HG03139 (cell line): ENCODE measurements around the gene HSD11B1L.
"Not testable (repeated sequence)": the region's sequence is repeated elsewhere in the genome, so short reads cannot be mapped to it uniquely, and the experiment has no call there.

Source experiments
- ATAC-seq: cut with Tn5 transposase; IDR thresholded peaks from one replicate; pipeline ENCODE4 v1.9.1; 2021; ENCODE audit not compliant: unreplicated experiment

Gene HSD11B1L

GRCh38 chr19:5697890-5698634, 17.2 kb downstream of the HSD11B1L start:
- no peak for ATAC-seq

DNA sequence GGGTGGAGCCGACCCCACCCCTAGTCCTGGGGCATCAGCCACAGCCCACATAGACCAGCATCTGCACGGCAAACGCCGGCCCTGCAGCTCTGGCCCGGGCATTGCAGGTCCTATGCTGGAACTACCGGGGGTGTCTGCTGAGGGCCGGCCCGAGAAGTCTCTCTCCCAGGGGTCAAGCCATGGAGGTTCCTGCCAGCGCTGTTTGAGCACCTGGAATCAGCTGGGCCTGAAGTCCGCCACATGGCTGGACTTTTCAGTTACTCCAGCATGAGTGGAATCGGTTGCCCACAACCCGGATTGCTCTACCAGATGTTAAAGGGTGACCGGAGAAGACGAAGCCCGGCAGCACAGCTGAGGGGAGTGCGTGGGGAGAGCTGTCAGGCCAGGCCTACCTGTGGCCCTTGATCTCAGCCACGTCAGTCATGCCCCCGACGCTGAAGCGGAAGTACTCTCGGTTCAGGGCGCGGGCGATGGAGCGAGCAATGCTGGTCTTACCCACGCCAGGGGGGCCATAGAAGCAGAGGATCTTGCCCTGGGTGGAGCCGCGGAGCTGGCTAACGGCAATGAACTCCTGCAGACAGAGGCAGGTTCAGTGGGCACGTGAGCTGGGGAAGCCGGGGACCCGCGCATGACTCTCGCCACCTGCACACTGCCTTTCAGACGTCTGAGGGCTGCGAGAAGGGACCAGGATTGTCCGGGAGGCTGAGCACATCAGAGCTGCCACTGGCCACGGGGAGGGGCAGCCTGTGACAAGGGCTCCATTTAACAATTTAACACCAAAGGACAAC, 18.0 kb downstream of the HSD11B1L start:
- ATAC-seq, result no peak

DNA sequence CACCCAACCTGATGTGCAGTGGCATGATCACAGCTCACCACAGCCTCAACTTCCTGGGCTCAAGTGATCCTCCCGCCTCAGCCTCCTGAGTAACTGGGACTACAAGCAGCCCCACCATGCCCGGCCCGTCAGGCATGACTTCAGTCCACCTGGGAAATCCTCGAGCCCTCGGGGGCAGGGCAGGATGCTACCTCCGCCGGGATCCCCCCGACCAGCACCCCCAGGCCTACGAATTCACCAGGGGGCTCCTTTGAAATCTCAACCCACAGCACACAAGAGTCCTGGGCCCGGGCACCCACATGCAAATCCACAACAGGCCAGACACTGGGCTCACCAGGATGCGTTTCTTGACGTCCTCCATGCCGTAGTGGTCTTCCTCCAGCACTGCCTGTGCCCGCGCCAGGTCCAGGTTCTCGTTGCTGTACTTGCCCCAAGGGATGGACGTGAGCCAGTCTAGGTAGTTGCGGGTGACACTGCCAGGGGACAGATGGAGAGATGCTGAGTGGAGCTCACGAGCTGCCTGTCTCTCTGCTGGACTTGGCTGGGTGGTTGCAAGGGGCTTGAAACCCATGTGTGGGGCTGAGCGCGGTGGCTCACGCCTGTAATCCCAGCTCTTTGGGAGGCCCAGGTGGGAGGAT, 19.7 kb downstream of the HSD11B1L start:
- no peak for ATAC-seq

DNA sequence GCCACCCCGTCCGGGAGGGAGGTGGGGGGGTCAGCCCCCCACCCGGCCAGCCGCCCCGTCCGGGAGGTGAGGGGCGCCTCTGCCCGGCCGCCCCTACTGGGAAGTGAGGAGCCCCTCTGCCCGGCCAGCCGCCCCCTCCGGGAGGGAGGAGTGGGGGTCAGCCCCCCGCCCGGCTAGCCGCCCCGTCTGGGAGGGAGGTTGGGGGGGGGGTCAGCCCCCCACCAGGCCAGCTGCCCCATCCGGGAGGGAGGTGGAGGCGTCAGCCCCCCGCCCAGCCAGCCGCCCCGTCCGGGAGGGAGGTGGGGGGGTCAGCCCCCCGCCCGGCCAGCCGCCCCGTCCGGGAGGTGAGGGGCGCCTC, 21.2 kb downstream of the HSD11B1L start:
- ATAC-seq, result not testable (repeated sequence)

DNA sequence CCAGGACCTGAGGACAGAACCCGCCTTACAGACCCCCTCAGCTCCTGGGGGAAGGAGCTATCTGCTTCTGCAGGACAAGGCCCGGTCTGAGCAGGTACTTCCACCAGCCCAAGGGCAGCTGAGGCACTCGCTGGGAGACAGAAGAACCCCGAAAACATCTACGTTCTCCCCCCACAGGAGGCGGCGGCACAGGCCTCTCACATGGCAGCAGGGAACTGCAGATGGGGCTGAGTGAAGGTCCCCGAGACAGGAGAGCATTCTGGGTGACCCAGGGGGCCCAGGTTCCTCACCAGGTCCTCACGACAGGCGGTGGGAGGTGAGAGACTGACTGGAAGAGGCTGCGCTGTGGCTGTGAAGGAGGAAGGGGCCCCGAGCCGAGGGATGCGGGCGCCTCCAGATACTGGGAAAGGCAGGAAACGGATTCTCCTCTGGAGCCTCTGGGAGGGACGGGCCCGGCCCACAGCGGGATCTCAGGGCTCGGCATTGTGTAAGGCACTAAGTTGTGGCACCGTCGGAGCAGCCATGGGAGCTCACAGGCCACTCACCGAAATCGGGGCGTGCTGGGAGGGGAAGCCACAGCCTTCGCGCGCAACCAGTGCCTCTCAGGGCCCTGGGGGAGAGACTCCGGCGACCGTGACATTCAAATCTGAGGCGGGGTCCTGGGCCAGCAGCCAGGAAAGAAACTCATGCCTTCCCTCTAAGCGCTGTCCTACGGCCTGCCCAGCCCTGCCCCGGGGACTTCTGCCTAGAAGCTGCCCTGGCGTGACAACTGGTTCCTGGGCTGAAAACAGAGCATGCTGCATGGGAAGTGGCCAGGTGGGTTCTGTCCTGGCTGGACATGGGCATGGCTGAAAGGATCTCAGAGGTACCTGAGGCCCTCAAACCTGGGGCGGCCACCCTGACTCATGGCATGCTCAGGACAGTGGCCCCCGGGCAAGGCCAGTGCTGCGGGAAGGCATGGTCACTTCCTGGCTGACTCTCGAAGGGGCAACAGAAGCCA, 23.3 kb downstream of the HSD11B1L start:
- ATAC-seq, result no peak

GRCh38 chr19:5705552-5705951, 24.7 kb downstream of the HSD11B1L start:
- ATAC-seq, result no peak

GRCh38 chr19:5706876-5707573, 26.2 kb downstream of the HSD11B1L start:
- ATAC-seq, result no peak

DNA sequence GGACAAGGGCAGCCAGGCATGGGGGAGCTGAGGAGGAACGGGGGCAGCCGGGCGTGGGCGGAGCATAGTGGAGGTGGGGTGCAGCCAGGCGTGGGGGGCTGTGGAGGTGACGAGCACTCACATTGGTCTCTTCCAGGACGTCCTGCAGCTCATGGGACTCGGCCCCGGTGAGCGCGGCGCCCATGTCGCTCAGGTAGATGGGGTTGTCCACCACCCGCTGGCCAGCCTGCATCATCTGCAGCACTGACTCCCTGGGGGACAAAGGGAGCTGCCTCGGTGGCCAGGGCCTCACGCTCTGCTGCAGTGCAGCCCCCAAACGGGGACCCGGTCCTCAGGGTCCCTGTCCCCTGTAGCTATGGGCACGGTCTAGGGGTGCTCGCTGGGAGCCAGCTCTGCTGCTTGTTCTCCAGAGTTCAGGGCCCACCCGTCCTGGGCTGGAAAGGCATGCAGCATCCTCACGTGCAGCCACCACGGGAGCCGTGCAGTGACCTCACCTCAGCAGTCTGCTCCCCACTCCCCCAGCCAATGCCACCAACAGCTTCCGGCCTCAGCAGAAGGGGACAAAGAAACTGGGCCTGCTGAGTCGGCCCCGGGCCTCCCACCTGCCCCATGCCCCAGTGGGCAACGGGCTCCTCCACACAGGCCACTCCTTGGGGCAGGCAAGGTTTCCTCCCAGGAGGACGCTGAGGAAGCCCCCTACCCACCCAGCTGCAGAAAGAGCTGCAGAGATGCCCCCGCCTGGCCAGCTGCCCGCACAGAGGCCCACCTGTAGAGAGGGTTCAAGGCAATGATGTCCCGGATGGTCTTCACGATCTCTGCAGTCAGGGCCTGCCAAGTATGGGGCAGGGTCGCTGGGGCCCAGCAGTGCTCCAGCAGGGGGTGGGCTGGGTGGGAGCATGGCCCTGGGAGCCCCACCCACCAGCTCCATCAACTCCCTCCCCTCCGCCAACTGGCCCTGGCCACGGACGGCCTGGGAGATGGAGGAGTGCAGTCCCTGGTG, 27.0 kb downstream of the HSD11B1L start:
- ATAC-seq, result no peak

- ATAC-seq, result no peak
These were observed 30.2 kb downstream of the HSD11B1L start for GRCh38 chr19:5711025-5711424.

DNA sequence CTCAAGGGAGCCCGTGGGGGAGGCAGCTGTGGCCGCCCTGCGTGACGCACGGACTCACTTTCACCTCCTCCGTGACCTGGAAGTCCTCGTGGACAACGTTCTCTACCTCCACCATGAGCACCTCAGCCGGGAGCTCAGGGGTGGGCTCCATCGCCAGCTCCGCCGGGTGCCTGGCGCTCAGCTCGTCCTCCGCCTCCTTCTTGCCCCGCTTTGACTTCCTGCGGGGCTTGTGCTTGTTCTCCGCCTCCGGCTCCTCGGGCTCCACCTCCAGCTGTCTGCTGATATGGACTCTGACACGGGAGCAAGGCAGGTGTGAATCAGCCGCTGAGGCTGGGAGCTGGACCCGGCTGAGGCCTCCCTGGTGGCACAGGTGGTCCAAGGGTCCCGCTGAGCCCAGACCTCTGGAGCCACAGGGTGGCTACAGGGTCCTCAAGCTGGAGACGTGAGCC, 30.9 kb downstream of the HSD11B1L start:
- no peak for ATAC-seq

GRCh38 chr19:5713228-5713627, 32.4 kb downstream of the HSD11B1L start:
- no peak for ATAC-seq

- no peak for ATAC-seq
These were observed 34.0 kb downstream of the HSD11B1L start for GRCh38 chr19:5714816-5715215.

GRCh38 chr19:5717215-5717935, 36.5 kb downstream of the HSD11B1L start:
- ATAC-seq, result no peak

GRCh38 chr19:5718037-5718578, 37.3 kb downstream of the HSD11B1L start:
- no peak for ATAC-seq

- ATAC-seq, result no peak
These were observed 37.9 kb downstream of the HSD11B1L start for GRCh38 chr19:5718579-5719273.

DNA sequence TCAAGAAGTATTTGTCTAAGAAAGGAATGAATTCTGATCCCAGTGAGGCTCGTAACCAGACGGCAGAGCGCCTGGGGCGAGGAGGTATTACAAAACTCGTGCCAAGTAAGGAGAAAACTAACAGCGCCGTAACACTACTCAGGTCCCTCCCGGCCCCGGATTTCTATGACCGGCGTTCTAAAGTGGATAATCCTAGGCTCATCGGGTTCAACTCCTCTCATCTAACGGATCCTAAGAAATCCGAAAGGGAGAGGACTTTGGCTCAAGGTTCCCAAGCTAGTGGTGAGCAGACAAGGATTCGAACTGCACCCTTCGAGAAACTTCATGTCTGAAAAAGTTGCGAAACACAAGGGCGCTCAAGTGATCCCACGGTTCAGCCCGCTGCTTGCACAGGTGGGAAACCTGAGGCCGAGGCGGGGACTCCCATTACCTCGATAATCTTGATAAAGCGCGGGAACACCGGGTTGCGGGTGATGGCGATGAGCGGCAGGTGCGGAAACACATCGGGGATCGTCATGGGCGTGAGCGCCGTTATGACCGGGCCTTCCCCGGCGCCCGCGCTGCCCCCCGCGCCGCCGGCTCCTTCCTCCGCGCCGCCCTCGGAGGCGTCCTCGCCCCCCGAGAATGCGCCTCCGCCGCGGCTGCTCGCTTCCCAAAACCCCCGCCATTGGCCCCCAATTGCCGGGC, 38.6 kb downstream of the HSD11B1L start:
- ATAC-seq, result no peak
